ENCODE measurements around the gene KLK5. TPM values are rescaled to one million over a fixed set of nuclear protein-coding genes. Genes with fewer than 3 reads are reported as not detected.

KLK5 gene
- total and polyA plus RNA-seq, 2 donors (not counting 1 experiment from before 2014, with no cell fraction given): not detected

GRCh38 chr19:50932690-50933083 is 20.2 kb downstream of the KLK5 start:
- Histone ChIP-seq H3K9me3 (ENCODE audit: control extremely low read depth in 1 of 3, control insufficient read depth in 2 of 3, insufficient read depth in 1 of 3, low read length in 2 of 3) (peaks cover 0 to 4% (median 0%) of the 10 kb centered on the region in 3 donors), H4K20me1 (ENCODE audit: control insufficient read depth, insufficient read depth, low read length, poor library complexity, severe bottlenecking) (no peaks in the 10 kb centered on the region), H3K4me1 (ENCODE audit: control insufficient read depth in 2 of 2, insufficient read depth in 2 of 2, low read length in 2 of 2) (no peaks in the 10 kb centered on the region), H3K4me3 (ENCODE audit: control extremely low read depth in 1 of 5, extremely low read depth in 1 of 5, insufficient read depth in 1 of 5, low read depth in 2 of 5, low read length in 4 of 5) (no peak overlapping the region), H3K36me3 (replicated peaks in 1 of 2; ENCODE audit: control extremely low read depth in 1 of 2, control insufficient read depth in 1 of 2, extremely low read depth in 1 of 2, insufficient read depth in 2 of 2, low read length in 1 of 2) (no peaks in the 10 kb centered on the region), H3K4me2 (replicated peaks; ENCODE audit: low read depth, low read length, poor library complexity, severe bottlenecking) (no peak overlapping the region), H3K9ac (ENCODE audit: low read length) (no peak overlapping the region), H3K27me3 (replicated peaks in 1 of 4; ENCODE audit: control extremely low read depth in 1 of 4, control insufficient read depth in 3 of 4, insufficient read depth in 4 of 4, low read length in 3 of 4) (peaks cover 0 to 10% (median 6%) of the 10 kb centered on the region in 4 experiments), H2AFZ (ENCODE audit: insufficient read depth, low read depth, low read length, poor library complexity, severe bottlenecking) (no peak overlapping the region), H3K27ac (ENCODE audit: low read length in 2 of 2) (no peak overlapping the region), H3K79me2 (ENCODE audit: control insufficient read depth, insufficient read depth, low read length) (no peaks in the 10 kb centered on the region)
- DNase-seq (no peak), ATAC-seq (ENCODE audit: low read depth) (no peak)
- intact Hi-C loops (cut with micrococcal nuclease): no loop called here
- peaks cover 30% of the 10 kb centered on the region for H3K27me3 Mint-ChIP-seq
- no peak overlapping the region for H3K4me3 Mint-ChIP-seq
- ChIA-PET CTCF (no interaction called here), POLR2A (interaction anchor here (0.7 kb wide), 1 partner anchor 1006 kb away, joined by 3 read pairs; no protein-coding TSS in a partner anchor)
- H3K9me3 Mint-ChIP-seq (ENCODE audit: insufficient read depth): no peaks in the 10 kb centered on the region
- no peak overlapping the region for H3K27ac Mint-ChIP-seq
- no CpG with 5 or more reads among the region's 4 CpGs for WGBS (ENCODE audit: insufficient coverage)
- H3K4me1 Mint-ChIP-seq: peaks cover 2% of the 10 kb centered on the region
- TF ChIP-seq EZH2 (IDR thresholded peaks at IDR 0.05; ENCODE audit: borderline replicate concordance, insufficient read depth, low read depth, low read length, poor library complexity, severe bottlenecking) (no peak), CTCF (IDR thresholded peaks at IDR 0.05) (no peak)

DNA sequence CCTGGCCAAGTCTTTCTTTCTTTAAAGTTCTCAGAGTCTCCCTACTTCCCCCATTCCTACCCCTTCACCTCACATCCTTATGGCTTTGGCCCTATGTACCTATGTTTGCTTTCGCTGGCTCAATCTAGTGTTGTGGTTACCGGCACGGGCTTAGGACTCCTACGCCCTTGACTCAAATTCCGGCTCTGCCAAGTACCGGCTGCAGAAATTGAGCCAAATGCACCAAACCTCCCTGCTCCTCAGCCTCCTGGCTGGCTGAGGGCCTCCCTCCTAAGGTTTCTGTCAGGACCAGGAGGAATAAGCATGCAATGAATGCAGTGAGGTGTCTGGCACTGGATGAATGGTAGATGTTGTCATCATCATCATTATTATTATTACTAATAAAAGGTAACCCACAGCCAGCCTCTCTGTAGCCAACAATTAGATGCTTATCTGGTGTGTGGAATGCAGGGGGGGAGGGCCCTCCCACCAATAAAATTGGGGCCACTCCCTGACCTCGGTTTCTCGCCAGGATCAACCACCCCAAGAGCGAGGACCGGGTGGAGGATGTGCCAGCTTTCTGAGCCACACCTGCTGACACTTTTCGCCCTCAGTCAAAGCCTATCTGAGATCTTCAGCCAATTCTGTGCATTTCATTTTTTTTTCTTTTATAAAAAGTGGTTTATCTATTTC is 20.7 kb downstream of the KLK5 start:
- Mint-ChIP-seq H3K4me3 (no peak overlapping the region), H3K27ac (no peak overlapping the region), H3K9me3 (ENCODE audit: insufficient read depth) (no peaks in the 10 kb centered on the region), H3K27me3 (peaks cover 26% of the 10 kb centered on the region), H3K4me1 (peaks cover 2% of the 10 kb centered on the region)
- peaks cover 0 to 10% (median 6%) of the 10 kb centered on the region in 4 experiments for H3K27me3 ChIP-seq (replicated peaks in 1 of 4; ENCODE audit: control extremely low read depth in 1 of 4, control insufficient read depth in 3 of 4, insufficient read depth in 4 of 4, low read length in 3 of 4)
- H3K9me3 ChIP-seq (ENCODE audit: control extremely low read depth in 1 of 3, control insufficient read depth in 2 of 3, insufficient read depth in 1 of 3, low read length in 2 of 3): peaks cover 0 to 4% (median 0%) of the 10 kb centered on the region in 3 donors
- H4K20me1 ChIP-seq (ENCODE audit: control insufficient read depth, insufficient read depth, low read length, poor library complexity, severe bottlenecking): no peaks in the 10 kb centered on the region
- H3K4me3 ChIP-seq (ENCODE audit: control extremely low read depth in 1 of 5, extremely low read depth in 1 of 5, insufficient read depth in 1 of 5, low read depth in 2 of 5, low read length in 4 of 5): no peak overlapping the region
- no peaks in the 10 kb centered on the region for H3K36me3 ChIP-seq (replicated peaks in 1 of 2; ENCODE audit: control extremely low read depth in 1 of 2, control insufficient read depth in 1 of 2, extremely low read depth in 1 of 2, insufficient read depth in 2 of 2, low read length in 1 of 2)
- DNase-seq (no peak), ATAC-seq (ENCODE audit: low read depth) (no peak)
- no peak overlapping the region for H3K27ac ChIP-seq (ENCODE audit: low read length in 2 of 2)
- no peaks in the 10 kb centered on the region for H3K79me2 ChIP-seq (ENCODE audit: control insufficient read depth, insufficient read depth, low read length)
- H3K4me2 ChIP-seq (replicated peaks; ENCODE audit: low read depth, low read length, poor library complexity, severe bottlenecking): no peak overlapping the region
- H3K9ac ChIP-seq (ENCODE audit: low read length): no peak overlapping the region
- no peak overlapping the region for H2AFZ ChIP-seq (ENCODE audit: insufficient read depth, low read depth, low read length, poor library complexity, severe bottlenecking)
- 89% methylated on average over 9 of the region's 11 CpGs for WGBS (ENCODE audit: insufficient coverage)
- CTCF ChIA-PET: no interaction called here
- H3K4me1 ChIP-seq (ENCODE audit: control insufficient read depth in 2 of 2, insufficient read depth in 2 of 2, low read length in 2 of 2): no peaks in the 10 kb centered on the region
- POLR2A ChIA-PET: no interaction called here
- no peak for TF ChIP-seq CTCF (IDR thresholded peaks at IDR 0.05)
- no peak for TF ChIP-seq EZH2 (IDR thresholded peaks at IDR 0.05; ENCODE audit: borderline replicate concordance, insufficient read depth, low read depth, low read length, poor library complexity, severe bottlenecking)
- intact Hi-C loops (cut with micrococcal nuclease): no loop called here
